HL-60 (cell line): Measurements from ENCODE around the gene STEAP4.

Source experiments
- CTCF ChIP-seq: IDR thresholded peaks from one replicate; pipeline ENCODE4 v1.5.1; 2011; ENCODE audit warnings: low read length, control low read depth, inconsistent platforms; ENCODE audit not compliant: insufficient read depth
- POLR2AphosphoS5 ChIP-seq: IDR thresholded peaks from 2 replicates; pipeline ENCODE4 v1.6.1; 2012; ENCODE audit warnings: low read depth

DNA sequence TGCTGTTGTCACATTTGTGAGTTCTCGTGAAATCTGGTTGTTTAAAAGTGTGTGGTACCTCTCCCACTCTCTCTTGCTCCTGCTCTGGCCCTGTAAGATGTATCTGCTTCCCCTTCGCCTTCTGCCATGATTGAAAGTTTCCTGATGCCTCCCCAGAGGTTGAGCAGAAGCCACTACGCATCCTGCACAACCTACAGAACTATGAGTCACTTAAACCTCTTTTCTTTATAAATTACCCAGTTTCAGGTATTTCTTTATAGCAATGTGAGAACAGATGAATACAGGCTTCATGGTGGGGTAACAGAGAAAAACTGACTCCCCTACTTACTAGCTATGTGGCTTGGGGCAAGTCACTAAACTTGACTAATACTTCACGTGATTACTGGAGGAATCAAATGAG lies 18.0 kb upstream of the STEAP4 start:
- no peak for TF ChIP-seq CTCF
- no peak for TF ChIP-seq POLR2AphosphoS5
